Smooth muscle cell (in vitro differentiated cells): Measurements from ENCODE around the gene GPC6. TPM values are rescaled to one million over a fixed set of nuclear protein-coding genes. Genes with fewer than 3 reads are reported as not detected.

ENCODE experiments used
- DNase-seq: peaks from one replicate; lab custom pipeline; 2025; ENCODE audit not compliant: unreplicated experiment; lab: John Stamatoyannopoulos, UW
- H2AFZ ChIP-seq: fragments of 200-600 bp; sonication (generic); 2 replicates; pipeline ENCODE4 v1.6.0; 2016; ENCODE audit warnings: antibody characterized with exemption, low read depth, mild to moderate bottlenecking
- H3F3A ChIP-seq: fragments of 200-600 bp; sonication (generic); 2 replicates; pipeline ENCODE4 v1.6.0; 2017; ENCODE audit warnings: antibody characterized with exemption, low read depth
- H3K27ac ChIP-seq: fragments of 200-600 bp; sonication (generic); 2 replicates; pipeline ENCODE4 v1.5.1; 2016; ENCODE audit warnings: low read depth, mild to moderate bottlenecking
- H3K27me3 ChIP-seq: fragments of 200-600 bp; sonication (generic); 2 replicates; pipeline ENCODE4 v1.6.1; 2016; ENCODE audit warnings: low read depth, mild to moderate bottlenecking
- H3K36me3 ChIP-seq: fragments of 200-600 bp; sonication (generic); 2 replicates; pipeline ENCODE4 v1.5.1; 2016; ENCODE audit warnings: low read depth
- H3K4me1 ChIP-seq: fragments of 200-600 bp; sonication (generic); 2 replicates; pipeline ENCODE4 v1.5.1; 2016; ENCODE audit warnings: low read depth
- H3K4me2 ChIP-seq: fragments of 200-600 bp; sonication (generic); 2 replicates; pipeline ENCODE4 v1.6.0; 2016; ENCODE audit warnings: mild to moderate bottlenecking
- H3K4me3 ChIP-seq: fragments of 200-600 bp; sonication (generic); 2 replicates; pipeline ENCODE4 v1.5.1; 2016; ENCODE audit warnings: mild to moderate bottlenecking
- H3K79me2 ChIP-seq: fragments of 200-600 bp; sonication (generic); 2 replicates; pipeline ENCODE4 v1.6.0; 2016; ENCODE audit warnings: low read depth, mild to moderate bottlenecking
- H3K9ac ChIP-seq: fragments of 200-600 bp; sonication (generic); 2 replicates; pipeline ENCODE4 v1.6.0; 2016; ENCODE audit warnings: low read depth
- H3K9me3 ChIP-seq: fragments of 200-600 bp; sonication (generic); replicated peaks from 2 replicates; pipeline ENCODE4 v1.5.1; 2016; ENCODE audit warnings: low read depth
- H4K20me1 ChIP-seq: fragments of 200-600 bp; sonication (generic); 2 replicates; pipeline ENCODE4 v1.6.0; 2016; ENCODE audit warnings: low read depth
- CTCF ChIP-seq: fragments of 200-600 bp; sonication (generic); IDR thresholded peaks from 2 replicates; pipeline ENCODE4 v1.5.1; 2017; ENCODE audit warnings: borderline replicate concordance, mild to moderate bottlenecking, antibody characterized with exemption; ENCODE audit not compliant: insufficient read depth, poor library complexity, severe bottlenecking
- WGBS: methylation state at CpG from one replicate; pipeline ENCODE4 v1.1.7; 2016; ENCODE audit warnings: low lambda C conversion rate; 5-methylcytosine and 5-hydroxymethylcytosine counted together
- polyA plus RNA-seq: library from polyadenylated mRNA; unstranded; fragments of >200 nt; fragmentation: Nextera tagmentation; extraction: Ambion mirVana; gene quantifications from 2 replicates; pipeline ENCODE4 v1.2.1, GENCODE V29; 2016
- total RNA-seq: library from RNA; depleted of rRNA; stranded (reverse); fragments of >200 nt; gene quantifications from 2 replicates; pipeline ENCODE4 v1.2.3, GENCODE V29; 2014

Gene GPC6
- total and polyA plus RNA-seq, 2 experiments from 2014 or later, result 19.7 to 68.5 TPM

- Histone ChIP-seq H3K4me1 (peaks cover 4% of the 10 kb centered on the region), H2AFZ (no peak overlapping the region), H3K27me3 (no peaks in the 10 kb centered on the region), H3K79me2 (peaks cover 80% of the 10 kb centered on the region), H3K36me3 (no peaks in the 10 kb centered on the region), H3K4me3 (no peak overlapping the region), H4K20me1 (peaks cover 3% of the 10 kb centered on the region), H3K9ac (no peak overlapping the region), H3K9me3 (no peaks in the 10 kb centered on the region), H3K4me2 (no peak overlapping the region), H3F3A (peaks cover 5% of the 10 kb centered on the region), H3K27ac (no peak overlapping the region)
- TF ChIP-seq CTCF, result no peak
- DNase-seq, result no peak
- 66% methylated on average over 4 of the region's 4 CpGs for WGBS
Observed at GRCh38 chr13:93254775-93255174, 28.2 kb downstream of the GPC6 start.

GRCh38 chr13:93256998-93257397, 30.4 kb downstream of the GPC6 start:
- Histone ChIP-seq H2AFZ (no peak overlapping the region), H3K4me3 (no peak overlapping the region), H4K20me1 (peaks cover 13% of the 10 kb centered on the region), H3K4me2 (no peak overlapping the region), H3K27ac (no peak overlapping the region), H3K9ac (no peak overlapping the region), H3K36me3 (no peaks in the 10 kb centered on the region), H3K9me3 (no peaks in the 10 kb centered on the region), H3K4me1 (peaks cover 12% of the 10 kb centered on the region), H3F3A (peaks cover 6% of the 10 kb centered on the region), H3K27me3 (no peaks in the 10 kb centered on the region), H3K79me2 (peaks cover 80% of the 10 kb centered on the region)
- no peak for DNase-seq
- 100% methylated on average over 2 of the region's 2 CpGs for WGBS
- no peak for TF ChIP-seq CTCF

GRCh38 chr13:93259527-93260080, 33.0 kb downstream of the GPC6 start:
- DNase-seq, result no peak
- Histone ChIP-seq H3K27ac (no peak overlapping the region), H3K4me1 (peaks cover 9% of the 10 kb centered on the region), H2AFZ (no peak overlapping the region), H3K27me3 (no peaks in the 10 kb centered on the region), H3K9ac (no peak overlapping the region), H3F3A (peaks cover 6% of the 10 kb centered on the region), H3K36me3 (no peaks in the 10 kb centered on the region), H3K9me3 (no peaks in the 10 kb centered on the region), H4K20me1 (peaks cover 13% of the 10 kb centered on the region), H3K4me3 (no peak overlapping the region), H3K79me2 (peaks cover 60% of the 10 kb centered on the region), H3K4me2 (no peak overlapping the region)
- no peak for TF ChIP-seq CTCF

GRCh38 chr13:93260591-93260990, 34.0 kb downstream of the GPC6 start:
- no peak for DNase-seq
- WGBS, result 100% methylated on average over 1 of the region's 1 CpG

More at GRCh38 chr13:93260591-93260990, 34.0 kb downstream of the GPC6 start:
- Histone ChIP-seq H3K79me2 (peaks cover 51% of the 10 kb centered on the region), H3F3A (peaks cover 6% of the 10 kb centered on the region), H3K4me1 (peaks cover 8% of the 10 kb centered on the region), H4K20me1 (peaks cover 10% of the 10 kb centered on the region), H3K9ac (no peak overlapping the region), H3K9me3 (no peaks in the 10 kb centered on the region), H2AFZ (no peak overlapping the region), H3K36me3 (no peaks in the 10 kb centered on the region), H3K27ac (no peak overlapping the region), H3K27me3 (no peaks in the 10 kb centered on the region), H3K4me2 (no peak overlapping the region), H3K4me3 (no peak overlapping the region)
- no peak for TF ChIP-seq CTCF
